NCI-H1417 treated with DMSO at 0.1 percent for 48 hours (cell line): ENCODE measurements around the gene KCNN3.

Experiments used
- DNase-seq: peaks from one replicate; lab custom pipeline; 2025; lab: John Stamatoyannopoulos, UW

The KCNN3 gene

DNA sequence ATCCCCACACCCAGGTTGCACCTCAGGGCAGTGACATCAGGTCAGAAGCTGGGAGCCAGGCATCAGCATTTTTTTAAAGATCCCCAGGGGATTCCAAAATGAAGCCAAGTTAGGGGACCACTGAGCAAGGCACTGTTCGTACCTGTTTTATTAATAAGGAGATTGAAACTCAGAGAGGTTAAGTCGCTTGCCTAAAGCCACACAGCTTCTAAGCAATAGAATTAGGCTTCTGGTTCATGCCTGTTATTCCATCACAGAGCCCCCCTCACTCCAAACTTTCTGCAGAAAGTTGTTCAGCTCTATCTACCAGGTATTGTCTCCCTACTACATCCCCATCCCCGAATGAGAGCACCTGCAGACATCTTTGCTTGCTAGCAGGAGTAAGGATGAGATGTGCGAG is 28.7 kb downstream of the KCNN3 start:
- no peak for DNase-seq

DNA sequence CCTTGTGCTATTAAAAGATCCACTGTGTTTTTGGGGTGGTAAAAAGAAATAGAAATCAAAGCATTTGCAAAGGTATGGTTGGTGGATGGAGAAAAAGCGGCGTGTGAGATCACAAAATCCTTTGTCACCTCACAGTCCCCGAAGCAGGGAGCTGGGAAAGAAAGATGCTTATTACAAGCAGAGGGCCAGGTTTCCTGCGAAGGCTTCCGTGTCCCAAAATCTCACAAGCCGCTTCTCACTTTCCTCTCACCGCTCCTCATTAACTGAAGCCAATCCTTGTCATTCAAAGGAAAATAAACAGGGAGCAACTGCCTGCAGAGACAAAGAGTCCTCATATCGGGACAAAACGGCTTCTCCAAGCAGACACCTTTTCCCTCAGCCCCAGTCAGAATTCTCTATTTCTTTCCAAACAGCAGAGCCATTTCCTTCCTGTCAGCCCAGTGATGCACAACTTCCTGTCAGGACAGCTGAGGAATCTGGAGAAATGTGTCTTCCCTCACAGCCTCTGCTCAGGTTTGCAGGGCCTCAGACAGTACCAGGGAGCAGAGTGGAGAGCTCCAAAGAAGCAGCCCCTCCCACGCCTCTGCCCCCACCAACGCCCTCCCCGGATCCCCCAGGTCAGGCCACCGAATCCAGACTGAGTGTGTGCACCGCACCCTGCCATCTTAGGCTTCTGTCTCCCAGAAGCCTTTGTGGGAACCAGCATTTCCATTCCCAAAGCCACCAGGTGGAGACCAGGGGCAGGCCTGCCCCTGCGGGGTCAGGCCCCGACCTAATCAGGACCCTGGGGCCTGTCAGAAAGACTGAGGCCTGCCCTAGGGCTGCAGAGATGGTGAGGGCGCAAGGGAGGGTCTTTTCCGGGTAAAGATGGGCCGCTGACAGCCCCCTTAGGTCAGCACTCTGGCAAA is 29.6 kb downstream of the KCNN3 start:
- no peak for DNase-seq

GRCh38 chr1:154839691-154840090 is 30.4 kb downstream of the KCNN3 start:
- DNase-seq = no peak

GRCh38 chr1:154838988-154839387 is 31.1 kb downstream of the KCNN3 start:
- no peak for DNase-seq

- DNase-seq = no peak
Measured at GRCh38 chr1:154838461-154838860, 31.6 kb downstream of the KCNN3 start.

GRCh38 chr1:154837672-154838171 is 32.4 kb downstream of the KCNN3 start:
- no peak for DNase-seq

- DNase-seq = no peak
Measured at GRCh38 chr1:154837034-154837671, 32.9 kb downstream of the KCNN3 start.

GRCh38 chr1:154835531-154836324 is 34.4 kb downstream of the KCNN3 start:
- DNase-seq = no peak

DNA sequence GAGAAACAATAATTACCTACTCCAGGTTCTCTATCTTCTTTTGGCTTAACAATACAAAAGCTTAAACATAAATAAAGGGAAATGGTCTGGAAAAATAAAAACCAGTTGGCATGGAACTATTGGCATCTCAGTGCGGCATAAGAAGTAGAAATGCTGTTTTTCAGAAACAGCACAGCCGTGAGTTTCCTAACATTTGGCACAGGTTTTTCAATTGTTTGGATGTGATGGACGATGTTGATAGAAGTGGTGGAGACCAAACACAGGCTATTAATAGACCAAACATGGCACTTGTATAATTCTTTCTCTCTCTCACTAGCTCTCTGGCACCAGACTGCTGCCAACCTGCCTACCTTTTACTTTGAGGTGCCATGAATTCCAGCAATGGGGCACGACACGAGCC is 36.2 kb downstream of the KCNN3 start:
- DNase-seq = no peak

DNA sequence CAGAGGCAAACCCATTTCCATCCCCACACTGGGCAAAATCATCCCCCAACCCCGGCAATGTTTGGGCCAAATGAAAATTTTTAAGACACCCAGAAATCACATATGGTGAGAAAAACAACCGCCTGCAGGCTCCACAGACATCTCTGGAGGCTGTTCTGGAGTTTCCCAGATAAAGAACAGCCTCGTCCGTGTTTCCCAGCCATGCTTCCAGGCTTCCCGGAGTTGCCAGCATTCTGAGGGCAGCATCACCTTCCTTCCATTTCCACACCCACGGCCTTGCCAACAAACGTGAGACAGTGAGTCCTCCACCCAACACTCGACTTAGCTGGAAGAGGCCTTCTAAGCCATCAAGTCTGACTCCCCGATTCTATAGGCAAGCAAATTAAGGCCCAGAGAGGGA is 36.9 kb downstream of the KCNN3 start:
- DNase-seq = no peak

DNA sequence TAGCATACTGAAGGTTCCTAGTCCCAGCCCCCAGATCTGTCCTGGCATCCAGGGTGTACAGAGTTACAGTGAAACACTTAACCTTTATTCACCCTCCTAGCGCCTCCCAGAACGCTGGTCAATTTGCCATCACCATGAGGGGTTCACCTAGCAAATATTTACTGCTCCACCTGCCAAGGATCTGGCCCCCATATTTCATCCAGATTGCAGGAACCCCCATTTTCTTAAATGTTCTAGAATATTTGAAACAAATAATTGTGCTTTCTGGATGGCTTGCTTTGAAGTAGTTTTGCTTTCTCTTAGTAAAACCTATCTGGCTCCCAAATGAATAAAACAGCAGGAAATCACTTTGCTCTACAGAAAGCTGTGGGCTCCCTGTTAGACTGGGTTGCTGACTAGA is 37.7 kb downstream of the KCNN3 start:
- no peak for DNase-seq

DNA sequence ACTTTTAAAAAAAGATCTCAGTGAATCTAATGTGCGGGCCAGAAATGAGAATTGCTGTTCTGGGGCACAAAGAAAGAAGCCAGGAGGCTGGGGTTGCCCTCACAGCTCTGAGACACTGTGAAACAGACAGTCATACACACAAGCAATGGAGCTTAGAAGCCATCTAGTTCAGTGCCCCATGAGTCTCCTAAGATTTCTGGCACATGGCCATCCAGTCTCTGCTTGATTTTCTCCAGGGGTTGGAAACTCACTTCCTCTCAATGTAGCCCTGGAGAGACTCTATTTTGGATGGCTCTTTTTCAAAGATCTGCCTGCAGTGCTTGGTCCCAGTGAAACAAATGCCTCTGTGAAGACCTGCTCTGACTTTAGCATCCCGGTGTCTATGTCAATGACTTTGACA is 38.6 kb downstream of the KCNN3 start:
- DNase-seq = no peak

- no peak for DNase-seq
Measured at GRCh38 chr1:154829062-154829461, 41.0 kb downstream of the KCNN3 start.

GRCh38 chr1:154824179-154825000 is 45.7 kb downstream of the KCNN3 start:
- no peak for DNase-seq

GRCh38 chr1:154822717-154823116 is 47.4 kb downstream of the KCNN3 start:
- no peak for DNase-seq

- DNase-seq = no peak
Measured at GRCh38 chr1:154822233-154822632, 47.8 kb downstream of the KCNN3 start.

GRCh38 chr1:154821083-154821482 is 49.0 kb downstream of the KCNN3 start:
- DNase-seq = no peak

- DNase-seq = no peak
Measured at GRCh38 chr1:154820646-154821045, 49.4 kb downstream of the KCNN3 start.

- no peak for DNase-seq
Measured at GRCh38 chr1:154819628-154820590, 50.2 kb downstream of the KCNN3 start.

- no peak for DNase-seq
Measured at GRCh38 chr1:154818911-154819310, 51.2 kb downstream of the KCNN3 start.
